Activated T-cell treated with anti-CD3 and anti-CD28 coated beads, Interleukin-2, amount 50 U/mL, for 24 hours (primary cell): Measurements from ENCODE around the gene CSNK2A1.

Experiments
- DNase-seq: peaks from one replicate; pipeline ENCODE4 v3.0.0-alpha.2; 2020
- H3K27ac Mint-ChIP-seq: 2 replicates; pipeline ENCODE4 v1.8.0; 2020; ENCODE audit warnings: mild to moderate bottlenecking, mixed read lengths
- H3K27me3 Mint-ChIP-seq: 2 replicates; pipeline ENCODE4 v1.8.0; 2020; ENCODE audit warnings: mixed read lengths
- H3K36me3 Mint-ChIP-seq: 2 replicates; pipeline ENCODE4 v1.8.0; 2020; ENCODE audit warnings: low read depth, mixed read lengths
- H3K4me1 Mint-ChIP-seq: 2 replicates; pipeline ENCODE4 v1.8.0; 2020; ENCODE audit warnings: low read depth, mixed read lengths
- H3K4me3 Mint-ChIP-seq: 2 replicates; pipeline ENCODE4 v1.8.0; 2020; ENCODE audit warnings: mild to moderate bottlenecking, moderate library complexity, mixed read lengths
- H3K9me3 Mint-ChIP-seq: 2 replicates; pipeline ENCODE4 v1.8.0; 2020; ENCODE audit warnings: mixed read lengths

The CSNK2A1 gene

DNA sequence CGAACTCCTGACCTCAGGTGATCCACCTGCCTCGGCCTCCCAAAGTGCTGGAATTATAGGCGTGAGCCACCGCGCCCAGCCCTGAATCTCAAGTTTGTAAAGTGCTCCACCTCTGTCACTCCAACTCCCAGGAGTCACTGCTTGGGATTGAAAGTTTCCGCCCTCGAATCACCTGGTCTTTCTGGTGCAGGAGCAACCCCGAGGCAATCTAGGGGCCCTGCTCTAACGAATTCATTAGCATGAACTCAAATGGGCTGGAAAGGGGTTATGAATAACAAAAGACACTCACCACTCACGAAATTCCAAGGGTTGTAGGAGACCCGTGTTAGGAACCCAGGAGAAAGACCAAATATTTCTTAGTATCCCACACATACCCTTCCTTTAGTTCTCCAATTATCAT, 109.4 kb downstream of the CSNK2A1 start:
- Mint-ChIP-seq H3K27ac (peak overlapping the region; percentile 93), H3K36me3 (peaks cover 96% of the 10 kb centered on the region), H3K9me3 (no peaks in the 10 kb centered on the region), H3K27me3 (no peaks in the 10 kb centered on the region), H3K4me3 (peak overlapping the region; percentile 50), H3K4me1 (peaks cover 87% of the 10 kb centered on the region)
- no peak for DNase-seq

DNA sequence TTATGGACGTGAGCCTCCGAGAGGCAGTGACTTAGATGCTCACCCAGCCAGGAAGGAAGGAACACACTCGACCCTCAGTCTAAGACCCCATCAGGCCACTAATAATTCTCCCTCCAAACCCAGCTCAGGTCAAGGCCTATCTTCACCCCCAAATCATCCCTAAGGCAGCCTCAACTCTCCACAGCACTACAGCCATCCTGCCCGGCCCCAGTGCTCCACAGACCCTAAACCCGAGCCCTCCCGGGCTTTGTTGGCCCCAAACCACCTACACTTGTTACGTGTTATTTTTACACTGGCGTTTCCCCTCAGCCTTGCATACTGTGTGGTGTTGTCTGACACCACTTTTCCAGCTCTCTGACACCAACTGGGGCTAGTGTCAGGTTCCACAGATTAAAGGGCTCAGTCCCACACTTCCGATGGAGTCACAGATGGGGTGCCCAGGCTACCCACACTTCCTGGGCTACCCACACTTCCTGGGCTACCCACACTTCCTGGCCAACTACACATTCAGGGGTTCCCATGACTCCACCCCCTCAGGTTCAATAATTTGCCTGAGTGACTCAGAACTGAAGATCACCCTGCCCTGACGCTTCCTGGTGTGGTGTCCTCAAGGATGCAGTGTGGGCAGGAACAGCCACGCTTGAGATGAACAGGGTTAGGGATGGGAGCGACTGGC, 110.2 kb downstream of the CSNK2A1 start:
- H3K27me3 Mint-ChIP-seq: no peaks in the 10 kb centered on the region
- H3K27ac Mint-ChIP-seq: peak overlapping the region; percentile 93
- peak overlapping the region; percentile 50 for H3K4me3 Mint-ChIP-seq
- peaks cover 96% of the 10 kb centered on the region for H3K36me3 Mint-ChIP-seq
- H3K9me3 Mint-ChIP-seq: no peaks in the 10 kb centered on the region
- peaks cover 79% of the 10 kb centered on the region for H3K4me1 Mint-ChIP-seq
- peak; percentile 79 for DNase-seq

DNA sequence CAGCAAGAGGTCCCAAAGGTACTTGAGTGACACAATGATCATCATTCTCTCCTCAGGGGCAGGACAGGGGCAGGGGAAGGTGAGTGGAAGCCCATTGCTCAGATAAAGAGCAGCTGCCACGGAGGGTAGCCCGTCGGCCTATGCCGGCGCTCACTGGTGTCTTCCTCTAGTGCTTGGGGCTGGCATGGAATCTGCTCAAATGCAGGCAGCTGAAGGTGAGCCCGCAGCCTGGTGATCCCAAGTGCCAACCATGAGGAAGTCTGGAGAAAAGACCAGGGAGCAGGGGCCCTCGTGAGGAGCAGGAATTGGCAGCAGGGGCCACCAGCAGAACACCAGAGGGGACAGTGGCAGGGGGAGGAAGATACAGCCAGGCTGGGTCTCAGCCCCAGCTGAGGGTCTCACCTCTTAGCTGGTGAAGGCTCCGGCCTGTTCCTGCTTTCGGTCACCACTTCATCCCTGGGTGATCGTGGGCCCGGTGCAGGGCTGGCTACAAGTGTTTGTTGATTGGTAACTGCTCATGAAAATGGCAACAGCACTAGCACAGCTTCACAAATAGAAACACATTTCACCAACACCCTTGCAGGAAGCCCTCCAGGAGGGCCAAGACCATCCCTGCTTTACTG, 110.8 kb downstream of the CSNK2A1 start:
- H3K27me3 Mint-ChIP-seq: no peaks in the 10 kb centered on the region
- peaks cover 74% of the 10 kb centered on the region for H3K4me1 Mint-ChIP-seq
- H3K9me3 Mint-ChIP-seq: no peaks in the 10 kb centered on the region
- peak overlapping the region; percentile 93 for H3K27ac Mint-ChIP-seq
- DNase-seq: no peak
- H3K4me3 Mint-ChIP-seq: peak overlapping the region; percentile 50
- peaks cover 96% of the 10 kb centered on the region for H3K36me3 Mint-ChIP-seq

DNA sequence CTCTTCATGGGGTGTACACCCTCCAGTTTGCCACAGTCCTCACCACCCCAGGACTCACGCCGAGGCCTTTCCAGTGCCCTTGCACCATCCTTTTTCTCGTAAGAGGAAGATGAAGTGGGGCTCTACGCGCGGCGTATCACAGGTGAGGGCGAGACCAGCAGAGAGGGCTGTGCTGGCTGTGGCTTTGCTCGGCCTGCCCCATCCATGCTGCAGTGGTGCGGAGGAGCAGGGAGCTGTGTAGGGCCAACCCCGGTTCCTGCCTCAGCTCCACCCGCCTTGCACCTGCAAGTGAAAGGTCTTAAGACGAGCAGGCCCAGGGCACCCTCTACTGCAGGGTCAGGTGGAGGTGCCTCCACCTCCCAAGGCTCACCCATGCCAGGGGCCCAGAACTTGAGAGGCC, 111.4 kb downstream of the CSNK2A1 start:
- peaks cover 96% of the 10 kb centered on the region for H3K36me3 Mint-ChIP-seq
- H3K4me3 Mint-ChIP-seq: no peak overlapping the region
- peak; percentile 31 for DNase-seq
- H3K27ac Mint-ChIP-seq: peak overlapping the region; percentile 93
- H3K27me3 Mint-ChIP-seq: no peaks in the 10 kb centered on the region
- no peaks in the 10 kb centered on the region for H3K9me3 Mint-ChIP-seq
- H3K4me1 Mint-ChIP-seq: peaks cover 72% of the 10 kb centered on the region

DNA sequence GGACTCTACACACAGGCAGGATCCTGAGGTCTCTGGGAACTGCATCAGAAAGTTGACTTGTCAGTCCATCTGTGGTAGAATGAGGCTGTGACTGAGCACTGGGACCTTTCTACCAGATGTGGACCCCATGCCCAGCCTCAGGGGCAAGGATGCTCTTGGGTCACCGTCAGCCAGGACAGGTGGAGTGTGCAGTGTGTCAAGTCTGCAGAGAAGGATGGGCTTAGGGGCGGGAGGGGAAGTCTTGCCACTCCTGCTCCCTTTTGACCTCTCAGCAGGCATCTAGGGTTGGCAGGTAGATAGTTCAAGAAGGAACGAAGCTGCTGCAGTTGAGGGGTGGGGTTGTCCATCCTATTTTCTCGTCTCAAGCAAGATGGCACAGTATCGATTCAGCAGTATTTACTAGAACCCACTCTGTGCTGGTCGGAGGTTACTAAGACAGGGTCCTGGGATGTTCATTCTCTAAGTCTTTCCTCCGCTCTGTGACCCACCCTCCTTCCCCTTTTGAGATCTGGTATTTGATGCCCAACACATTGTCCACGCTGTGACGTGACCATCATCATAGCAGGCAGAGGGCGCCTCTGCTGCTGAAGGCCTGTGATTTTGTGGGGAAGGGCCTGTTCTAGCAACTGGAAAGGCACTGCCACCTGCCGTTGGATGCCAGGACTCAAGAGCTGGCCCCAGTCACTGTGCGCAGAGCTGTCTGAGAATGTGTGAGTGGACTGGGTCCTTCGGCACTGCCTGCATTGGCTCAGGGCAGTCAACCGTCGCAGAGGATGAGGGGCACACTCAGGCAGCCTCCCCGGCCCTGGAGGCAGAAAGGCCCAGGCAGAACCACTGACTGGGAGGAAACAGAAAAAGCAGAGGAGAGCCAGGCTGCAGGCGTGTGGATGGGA, 112.3 kb downstream of the CSNK2A1 start:
- no peaks in the 10 kb centered on the region for H3K9me3 Mint-ChIP-seq
- H3K27me3 Mint-ChIP-seq: no peaks in the 10 kb centered on the region
- H3K36me3 Mint-ChIP-seq: peaks cover 95% of the 10 kb centered on the region
- peak overlapping the region; percentile 93 for H3K27ac Mint-ChIP-seq
- H3K4me3 Mint-ChIP-seq: no peak overlapping the region
- DNase-seq: peak; percentile 47
- peaks cover 74% of the 10 kb centered on the region for H3K4me1 Mint-ChIP-seq

DNA sequence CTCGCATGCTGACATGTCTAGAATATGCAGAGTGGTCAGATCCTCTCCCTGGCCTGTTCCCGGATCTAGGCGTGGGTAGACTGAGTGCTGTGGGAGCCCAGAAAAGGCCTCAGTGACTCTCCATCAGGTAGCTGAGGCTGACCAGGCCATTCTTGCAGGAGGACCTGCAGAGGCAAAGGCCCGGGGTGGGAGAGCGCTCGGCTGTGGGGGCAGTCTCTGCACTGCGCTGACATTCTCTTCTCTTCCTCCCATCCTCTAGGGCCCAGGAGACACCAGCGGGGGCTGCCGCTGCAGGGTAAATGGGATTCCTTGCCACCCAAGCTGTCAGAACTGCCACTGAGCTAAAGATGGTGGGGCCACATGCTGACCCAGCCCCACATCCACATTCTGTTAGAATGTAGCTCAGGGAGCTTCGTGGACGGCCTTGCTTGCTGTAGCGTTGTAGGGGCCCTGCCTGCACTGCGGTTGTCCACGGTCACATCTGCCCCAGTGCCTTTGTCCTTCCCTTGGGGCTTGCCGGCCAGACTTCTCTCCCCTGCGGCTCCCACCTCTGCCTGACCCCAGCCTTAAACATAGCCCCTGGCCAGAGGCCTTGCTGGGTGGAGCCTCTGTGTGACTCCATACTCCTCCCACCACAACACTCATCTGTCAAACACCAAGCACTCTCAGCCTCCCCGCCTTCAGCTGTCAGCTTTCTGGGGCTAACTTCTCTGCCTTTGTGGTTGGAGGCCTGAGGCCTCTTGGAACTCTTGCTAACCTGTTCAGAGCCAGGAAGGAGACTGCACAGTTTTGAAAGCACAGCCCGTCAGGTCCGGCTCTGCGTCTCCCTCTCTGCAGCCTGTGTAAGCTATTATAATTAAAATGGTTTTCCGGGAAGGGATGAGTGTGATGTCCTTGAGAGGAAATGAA, 113.2 kb downstream of the CSNK2A1 start:
- no peak for DNase-seq
- H3K4me1 Mint-ChIP-seq: peaks cover 73% of the 10 kb centered on the region
- no peak overlapping the region for H3K4me3 Mint-ChIP-seq
- no peaks in the 10 kb centered on the region for H3K27me3 Mint-ChIP-seq
- peak overlapping the region; percentile 93 for H3K27ac Mint-ChIP-seq
- no peaks in the 10 kb centered on the region for H3K9me3 Mint-ChIP-seq
- peaks cover 95% of the 10 kb centered on the region for H3K36me3 Mint-ChIP-seq

DNA sequence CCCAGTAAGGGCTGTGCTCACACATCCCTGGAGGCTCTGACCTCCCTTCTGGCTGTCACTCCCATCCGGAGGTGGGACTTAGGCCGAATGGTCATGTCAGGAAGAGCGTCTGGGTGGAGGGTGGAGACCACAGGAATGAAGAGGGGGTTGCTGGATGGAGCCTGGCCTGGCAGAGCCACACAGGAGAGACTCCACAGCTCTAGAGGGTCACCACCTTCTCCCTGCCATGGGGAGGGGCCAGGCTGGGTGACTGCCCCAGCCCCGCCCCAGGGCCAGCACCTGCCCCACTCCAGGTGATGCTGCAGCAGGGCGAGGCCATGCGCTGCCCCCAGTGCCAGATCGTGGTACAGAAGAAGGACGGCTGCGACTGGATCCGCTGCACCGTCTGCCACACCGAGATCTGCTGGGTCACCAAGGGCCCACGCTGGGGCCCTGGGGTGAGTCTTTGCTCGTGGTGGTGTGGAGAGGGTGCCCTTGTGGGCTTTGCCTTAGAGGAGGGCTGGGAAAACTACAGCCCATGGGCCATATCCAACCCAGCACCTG, 114.9 kb downstream of the CSNK2A1 start:
- no peak for DNase-seq
- Mint-ChIP-seq H3K9me3 (no peaks in the 10 kb centered on the region), H3K36me3 (peaks cover 97% of the 10 kb centered on the region), H3K27ac (peak overlapping the region; percentile 73), H3K4me1 (peaks cover 63% of the 10 kb centered on the region), H3K4me3 (no peak overlapping the region), H3K27me3 (no peaks in the 10 kb centered on the region)

DNA sequence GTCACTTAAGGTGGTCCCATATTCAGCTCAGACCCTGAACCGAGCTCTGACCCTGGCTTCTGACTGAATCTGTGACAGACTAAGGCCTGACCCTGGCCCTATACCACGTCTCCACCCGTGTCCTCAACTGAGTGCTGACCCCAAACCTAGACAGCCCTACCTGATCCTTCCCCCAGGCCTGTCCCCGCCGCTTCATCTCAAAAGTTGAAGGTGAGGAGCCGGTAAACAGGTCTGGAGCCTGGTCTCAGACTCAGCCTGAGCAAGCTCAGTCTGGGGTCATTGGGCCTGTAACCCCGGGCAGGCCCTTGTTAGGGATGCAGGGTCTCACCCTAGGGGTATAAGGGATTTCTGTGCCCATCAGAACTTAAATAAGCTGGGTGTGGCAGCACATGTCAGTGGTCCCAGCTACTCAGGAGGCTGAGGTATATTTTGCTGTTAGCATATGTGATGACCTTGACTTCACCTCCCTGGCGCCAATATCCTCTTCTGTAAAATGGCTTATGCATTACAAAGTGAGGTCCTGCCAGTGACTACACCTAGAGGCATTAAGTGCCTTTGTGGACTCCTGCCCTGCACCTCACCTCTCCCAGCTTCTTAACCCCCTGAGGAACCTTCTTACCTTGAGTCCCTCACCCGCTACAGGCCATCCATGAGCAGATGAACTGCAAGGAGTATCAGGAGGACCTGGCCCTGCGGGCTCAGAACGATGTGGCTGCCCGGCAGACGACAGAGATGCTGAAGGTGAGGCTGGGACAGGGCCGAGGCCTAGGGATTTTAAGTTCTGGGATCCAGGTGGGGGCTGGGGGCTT, 115.5 kb downstream of the CSNK2A1 start:
- no peak overlapping the region for H3K4me3 Mint-ChIP-seq
- peaks cover 95% of the 10 kb centered on the region for H3K36me3 Mint-ChIP-seq
- peaks cover 56% of the 10 kb centered on the region for H3K4me1 Mint-ChIP-seq
- no peaks in the 10 kb centered on the region for H3K27me3 Mint-ChIP-seq
- H3K9me3 Mint-ChIP-seq: no peaks in the 10 kb centered on the region
- peak overlapping the region; percentile 73 for H3K27ac Mint-ChIP-seq
- no peak for DNase-seq

DNA sequence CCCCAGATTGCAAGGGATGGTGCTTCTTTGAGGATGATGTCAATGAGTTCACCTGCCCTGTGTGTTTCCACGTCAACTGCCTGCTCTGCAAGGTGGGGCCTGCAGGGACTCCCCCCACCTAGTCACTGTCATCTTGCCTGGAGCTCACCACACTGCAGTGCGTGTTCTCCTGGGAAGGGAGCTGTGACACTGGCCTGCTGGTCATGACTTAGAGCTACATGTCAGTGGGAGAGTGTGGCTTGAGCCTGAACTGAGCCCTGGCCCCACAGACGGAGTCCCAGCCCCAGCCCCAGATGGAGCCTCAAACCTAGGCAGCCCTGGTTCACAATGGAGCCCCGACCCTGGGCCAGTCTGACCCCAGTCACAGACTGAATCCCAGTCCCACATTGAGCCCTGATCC, 116.2 kb downstream of the CSNK2A1 start:
- Mint-ChIP-seq H3K36me3 (peaks cover 96% of the 10 kb centered on the region), H3K27ac (peak overlapping the region; percentile 52)

DNA sequence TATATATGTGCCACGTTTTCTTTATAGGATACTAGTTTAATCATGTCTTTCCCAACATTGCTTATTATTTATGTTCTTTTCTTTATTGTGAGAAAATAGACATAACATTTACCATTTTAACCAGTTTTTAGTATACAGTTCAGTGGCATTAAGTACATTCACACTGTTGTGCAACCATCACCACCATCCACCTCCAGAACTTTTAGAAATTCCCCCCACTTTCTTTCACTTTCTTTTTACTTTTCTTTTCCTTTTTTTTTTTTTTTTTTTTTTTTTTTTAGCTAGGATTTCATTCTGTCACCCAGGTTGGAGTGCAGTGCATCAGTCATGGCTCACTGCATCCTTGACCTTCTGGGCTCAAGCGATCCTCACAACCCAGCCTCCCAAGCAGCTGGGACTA, 117.0 kb downstream of the CSNK2A1 start:
- H3K27ac Mint-ChIP-seq: no peak overlapping the region

More for the DNA sequence above, 116.2 kb downstream of the CSNK2A1 start:
- no peaks in the 10 kb centered on the region for H3K27me3 Mint-ChIP-seq
- DNase-seq: no peak
- H3K4me1 Mint-ChIP-seq: peaks cover 50% of the 10 kb centered on the region
- no peaks in the 10 kb centered on the region for H3K9me3 Mint-ChIP-seq
- no peak overlapping the region for H3K4me3 Mint-ChIP-seq

More for the DNA sequence above, 117.0 kb downstream of the CSNK2A1 start:
- DNase-seq: no peak
- Mint-ChIP-seq H3K4me3 (no peak overlapping the region), H3K9me3 (no peaks in the 10 kb centered on the region), H3K36me3 (peaks cover 96% of the 10 kb centered on the region), H3K4me1 (peaks cover 42% of the 10 kb centered on the region), H3K27me3 (no peaks in the 10 kb centered on the region)
